Stimulated activated CD4-positive, alpha-beta T cell treated with anti-CD3 and anti-CD28 coated beads, Interleukin-15, amount 100 ng/mL, for 24 hours (primary cell): ENCODE measurements around the gene AHRR.
A peak's percentile ranks its signal among the peaks of the same experiment; 100 is the strongest.

Experiments used
- DNase-seq: peaks from one replicate; pipeline ENCODE4 v3.0.0-alpha.2; 2020

Gene AHRR

GRCh38 chr5:321726-322251 lies 275 bp downstream of the AHRR start:
- no peak for DNase-seq

- DNase-seq, result peak; percentile 57
These were observed 897 bp downstream of the AHRR start for GRCh38 chr5:322281-322941.

- DNase-seq, result no peak
These were observed 1.7 kb downstream of the AHRR start for GRCh38 chr5:322942-323879.

- no peak for DNase-seq
These were observed 3.5 kb downstream of the AHRR start for GRCh38 chr5:324736-325612.

- no peak for DNase-seq
These were observed 4.6 kb downstream of the AHRR start for GRCh38 chr5:326109-326508.

- no peak for DNase-seq
These were observed 7.7 kb downstream of the AHRR start for GRCh38 chr5:329121-329735.

- no peak for DNase-seq
These were observed 8.3 kb downstream of the AHRR start for GRCh38 chr5:329768-330167.

- peak; percentile 72 for DNase-seq
These were observed 11.3 kb downstream of the AHRR start for GRCh38 chr5:332843-333242.

- DNase-seq, result no peak
These were observed 12.4 kb downstream of the AHRR start for GRCh38 chr5:333945-334344.

- DNase-seq, result no peak
These were observed 13.6 kb downstream of the AHRR start for GRCh38 chr5:334903-335739.

GRCh38 chr5:335740-336038 lies 14.2 kb downstream of the AHRR start:
- DNase-seq, result no peak

GRCh38 chr5:337563-338130 lies 16.1 kb downstream of the AHRR start:
- DNase-seq, result no peak

- DNase-seq, result no peak
These were observed 21.3 kb downstream of the AHRR start for GRCh38 chr5:342501-343460.

- peak; percentile 74 for DNase-seq
These were observed 22.2 kb downstream of the AHRR start for GRCh38 chr5:343461-344401.

GRCh38 chr5:344668-345067 lies 23.2 kb downstream of the AHRR start:
- DNase-seq, result no peak

- no peak for DNase-seq
These were observed 24.1 kb downstream of the AHRR start for GRCh38 chr5:345404-346195.

GRCh38 chr5:346229-346935 lies 24.9 kb downstream of the AHRR start:
- DNase-seq, result no peak
